BLaER1 treated with 17β-estradiol and CSF1 and Interleukin-3, amounts not matched to agents 10 nM and 100 nM (cell line): Measurements from ENCODE around the gene CAMK1.

Experiments
- H3K27ac ChIP-seq, 11 experiments: shearing (Covaris generic); formaldehyde crosslinking; 2 replicates each; pipeline ENCODE4 v1.8.1; 2022
- H3K27me3 ChIP-seq, 11 experiments: shearing (Covaris generic); formaldehyde crosslinking; 2 replicates each; pipeline ENCODE4 v1.8.1; 2022
- H3K36me3 ChIP-seq, 11 experiments: shearing (Covaris generic); formaldehyde crosslinking; 2 replicates each; pipeline ENCODE4 v1.8.1; 2022
- H3K4me1 ChIP-seq, 10 experiments: shearing (Covaris generic); formaldehyde crosslinking; 2 replicates each; pipeline ENCODE4 v1.8.1; 2022
- H3K4me2 ChIP-seq, 11 experiments: shearing (Covaris generic); formaldehyde crosslinking; 2 replicates each; pipeline ENCODE4 v1.8.1; 2022
- H3K4me3 ChIP-seq, 10 experiments: shearing (Covaris generic); formaldehyde crosslinking; 2 replicates each; pipeline ENCODE4 v1.8.1; 2022
- H3K9ac ChIP-seq, 11 experiments: shearing (Covaris generic); formaldehyde crosslinking; 2 replicates each; pipeline ENCODE4 v1.8.1; 2022
- H3K9me3 ChIP-seq, 11 experiments: shearing (Covaris generic); formaldehyde crosslinking; replicated peaks in 1 of 11; 2 replicates each; pipeline ENCODE4 v1.8.1; 2022
- H4K20me1 ChIP-seq, 11 experiments: shearing (Covaris generic); formaldehyde crosslinking; 2 replicates each; pipeline ENCODE4 v1.8.1; 2022
- Cebpa-rat ChIP-seq, 11 experiments: shearing (Covaris generic); IDR thresholded peaks; 2 replicates each; pipeline ENCODE4 v1.8.1; 2022

CAMK1 gene

DNA sequence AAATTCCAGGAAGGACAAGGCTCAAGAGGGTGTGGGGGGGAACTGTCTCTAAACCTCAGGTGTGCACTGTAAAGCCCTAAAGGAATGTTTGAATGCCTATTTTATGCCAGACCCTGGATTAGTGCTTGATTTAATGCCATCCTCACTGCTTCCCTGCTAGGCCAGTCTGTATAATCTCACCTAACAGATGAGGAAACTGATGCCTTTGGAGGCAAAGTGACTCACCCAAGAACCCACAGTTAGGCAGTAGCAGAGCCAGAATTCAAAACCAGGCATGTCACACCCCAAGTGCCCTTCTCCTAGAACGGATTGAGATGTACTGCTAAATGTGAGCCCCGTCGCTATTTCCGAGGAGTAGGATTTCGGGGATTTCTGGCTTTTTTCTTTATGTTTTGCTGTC is 7.8 kb downstream of the CAMK1 start:
- Histone ChIP-seq H3K4me2 (no peak overlapping the region), H3K4me1 (peaks cover 0 to 13% (median 0%) of the 10 kb centered on the region in 10 experiments; a peak in 6 of 20 replicates), H3K9ac (no peak overlapping the region; a peak in 1 of 22 replicates), H3K9me3 (no peaks in the 10 kb centered on the region), H4K20me1 (peaks cover 0 to 4% (median 0%) of the 10 kb centered on the region in 11 experiments; a peak in 3 of 22 replicates), H3K4me3 (no peak overlapping the region), H3K27me3 (no peaks in the 10 kb centered on the region), H3K27ac (no peak overlapping the region), H3K36me3 (peaks cover 9 to 34% (median 16%) of the 10 kb centered on the region in 11 experiments; a peak in 21 of 22 replicates)
- no peak for TF ChIP-seq Cebpa-rat (IDR thresholded peaks at IDR 0.05)

DNA sequence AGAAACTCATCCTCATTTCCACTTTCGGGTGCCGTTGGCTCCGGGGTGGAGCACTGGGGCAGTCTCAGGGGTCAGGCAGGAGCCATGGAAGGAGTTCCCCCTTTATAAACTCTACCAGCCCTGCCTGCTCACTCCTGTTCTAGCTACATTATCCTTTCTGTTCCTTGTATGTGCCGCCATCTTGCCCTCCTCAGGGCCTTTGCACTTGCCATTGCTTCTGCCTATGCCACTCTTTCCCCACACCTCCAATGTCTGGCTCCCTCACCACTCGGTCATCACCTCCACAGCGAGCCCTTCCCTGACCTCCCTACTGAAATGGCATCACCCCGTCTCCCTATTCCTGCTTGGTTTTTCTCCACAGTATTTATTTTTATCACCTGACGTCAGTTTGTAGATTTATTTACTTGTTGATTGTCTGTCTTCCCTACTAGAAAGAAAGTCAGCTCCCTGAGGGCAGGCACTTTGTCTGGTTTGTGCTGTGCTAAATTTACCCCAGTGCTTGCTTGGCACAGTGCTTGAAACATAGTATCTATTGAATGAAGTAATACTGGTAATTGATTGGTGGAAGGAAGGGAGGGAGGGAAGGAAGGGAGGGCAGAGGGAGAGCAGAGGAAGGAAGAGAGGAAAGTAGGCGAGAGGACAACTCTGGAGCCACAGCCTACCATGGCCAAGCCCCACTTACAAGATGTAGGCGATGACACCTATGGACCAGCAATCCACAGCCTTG is 8.8 kb downstream of the CAMK1 start:
- H3K4me2 ChIP-seq: no peak overlapping the region
- no peaks in the 10 kb centered on the region for H3K27me3 ChIP-seq
- H3K9me3 ChIP-seq: no peaks in the 10 kb centered on the region
- H3K9ac ChIP-seq: no peak overlapping the region
- H3K36me3 ChIP-seq: peaks cover 18 to 43% (median 25%) of the 10 kb centered on the region in 11 experiments; a peak in 21 of 22 replicates
- TF ChIP-seq Cebpa-rat (IDR thresholded peaks at IDR 0.05): no peak
- peaks cover 0 to 3% (median 0%) of the 10 kb centered on the region in 10 experiments; a peak in 2 of 20 replicates for H3K4me1 ChIP-seq
- H3K4me3 ChIP-seq: no peak overlapping the region
- no peak overlapping the region for H3K27ac ChIP-seq
- peaks cover 0 to 4% (median 0%) of the 10 kb centered on the region in 11 experiments; a peak in 3 of 22 replicates for H4K20me1 ChIP-seq

DNA sequence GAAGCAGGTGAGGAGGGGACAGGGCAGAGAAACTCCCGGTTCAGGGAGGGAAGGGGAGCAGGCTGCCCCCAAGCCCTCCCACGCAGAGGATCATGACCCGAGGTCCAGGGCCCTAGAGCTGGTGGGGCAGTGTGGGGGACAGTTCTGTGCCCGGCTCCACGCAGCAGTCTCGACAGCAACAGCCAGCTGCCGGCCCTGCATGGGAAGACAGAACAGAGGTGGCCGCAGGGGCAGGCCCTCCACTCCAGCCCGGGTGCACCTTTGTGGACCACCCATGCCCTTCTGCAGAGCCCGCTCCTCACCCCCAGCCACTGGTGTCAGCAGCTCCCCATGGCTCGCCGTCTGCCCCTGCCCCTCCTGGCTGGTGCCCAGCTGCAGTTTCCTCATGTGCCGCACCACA is 12.3 kb downstream of the CAMK1 start:
- Histone ChIP-seq H3K27me3 (no peaks in the 10 kb centered on the region), H3K36me3 (peaks cover 19 to 54% (median 37%) of the 10 kb centered on the region in 11 experiments; a peak in 21 of 22 replicates), H3K9ac (no peak overlapping the region), H3K9me3 (no peaks in the 10 kb centered on the region), H3K4me3 (no peak overlapping the region), H3K4me2 (no peak overlapping the region), H3K4me1 (peaks cover 19 to 26% (median 22%) of the 10 kb centered on the region in 10 experiments), H4K20me1 (no peaks in the 10 kb centered on the region; a peak in 2 of 22 replicates), H3K27ac (no peak overlapping the region)
- TF ChIP-seq Cebpa-rat (IDR thresholded peaks at IDR 0.05): no peak

DNA sequence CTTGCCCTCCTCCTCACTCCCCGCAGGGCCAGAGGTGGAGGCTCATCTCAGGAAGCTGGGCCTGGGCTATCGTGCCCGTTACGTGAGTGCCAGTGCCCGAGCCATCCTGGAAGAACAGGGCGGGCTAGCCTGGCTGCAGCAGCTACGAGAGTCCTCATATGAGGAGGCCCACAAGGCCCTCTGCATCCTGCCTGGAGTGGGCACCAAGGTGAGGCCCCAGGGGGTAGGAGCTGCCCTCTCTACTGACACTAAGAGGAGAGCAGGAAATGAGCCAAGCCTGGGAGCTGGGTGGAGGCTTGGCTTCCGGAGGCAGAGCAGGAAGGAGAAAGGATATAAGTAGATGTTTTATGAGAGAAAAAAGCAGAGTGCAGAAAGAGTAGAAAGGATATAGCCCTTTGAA is 15.1 kb downstream of the CAMK1 start:
- Histone ChIP-seq H3K4me2 (peak overlapping the region; percentile 58 to 88 (median 78)), H3K27ac (peak overlapping the region in 9 of 11 experiments; percentile 13 to 60 (median 41); a peak in 11 of 22 replicates), H3K27me3 (no peaks in the 10 kb centered on the region), H3K9ac (peak overlapping the region in 7 of 11 experiments; percentile 6 to 29 (median 16); a peak in 6 of 22 replicates), H3K4me1 (peaks cover 41 to 50% (median 44%) of the 10 kb centered on the region in 10 experiments), H3K9me3 (no peaks in the 10 kb centered on the region), H3K36me3 (peaks cover 19 to 60% (median 44%) of the 10 kb centered on the region in 11 experiments; a peak in 21 of 22 replicates), H4K20me1 (no peaks in the 10 kb centered on the region), H3K4me3 (peak overlapping the region in 3 of 10 experiments; percentile 2 to 21 (median 6); a peak in 4 of 20 replicates)
- TF ChIP-seq Cebpa-rat (IDR thresholded peaks at IDR 0.05): no peak

DNA sequence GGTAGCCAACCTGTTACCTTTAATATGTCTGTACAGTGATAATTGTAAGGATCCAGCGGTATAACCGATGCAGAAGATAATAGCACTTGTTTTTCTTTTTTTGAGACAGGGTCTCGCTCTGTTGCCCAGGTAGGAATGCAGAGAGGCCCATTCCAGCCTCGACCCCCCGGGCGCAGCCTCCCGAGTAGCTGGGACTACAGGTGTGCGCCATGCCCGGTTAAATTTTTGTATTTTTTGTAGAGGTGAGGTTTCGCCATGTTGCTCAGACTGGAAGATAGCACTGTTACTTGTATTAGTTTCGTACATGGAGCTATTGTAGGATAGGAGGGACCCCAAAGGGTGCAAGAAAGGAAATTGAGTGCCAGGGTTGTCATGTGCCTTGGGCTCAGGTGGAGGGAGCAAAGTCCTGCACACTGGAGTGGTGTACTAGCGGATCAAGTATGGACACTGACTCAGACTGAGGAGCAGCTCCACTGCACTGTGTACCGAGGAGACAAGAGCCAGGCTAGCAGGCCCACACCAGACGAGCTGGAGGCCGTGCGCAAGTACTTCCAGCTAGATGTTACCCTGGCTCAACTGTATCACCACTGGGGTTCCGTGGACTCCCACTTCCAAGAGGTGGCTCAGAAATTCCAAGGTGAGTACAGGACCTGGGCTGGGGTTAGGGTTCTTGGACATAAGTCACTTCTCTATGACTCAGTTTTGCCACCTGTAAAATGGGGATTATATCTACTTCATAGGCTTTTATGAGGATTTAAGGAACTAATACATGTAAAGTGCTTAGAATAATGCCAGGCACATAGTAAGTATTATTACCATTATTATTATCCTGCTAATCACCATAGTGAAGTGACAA is 19.0 kb downstream of the CAMK1 start:
- Histone ChIP-seq H3K4me3 (peak overlapping the region; percentile 59 to 77 (median 64)), H3K9me3 (no peaks in the 10 kb centered on the region)

DNA sequence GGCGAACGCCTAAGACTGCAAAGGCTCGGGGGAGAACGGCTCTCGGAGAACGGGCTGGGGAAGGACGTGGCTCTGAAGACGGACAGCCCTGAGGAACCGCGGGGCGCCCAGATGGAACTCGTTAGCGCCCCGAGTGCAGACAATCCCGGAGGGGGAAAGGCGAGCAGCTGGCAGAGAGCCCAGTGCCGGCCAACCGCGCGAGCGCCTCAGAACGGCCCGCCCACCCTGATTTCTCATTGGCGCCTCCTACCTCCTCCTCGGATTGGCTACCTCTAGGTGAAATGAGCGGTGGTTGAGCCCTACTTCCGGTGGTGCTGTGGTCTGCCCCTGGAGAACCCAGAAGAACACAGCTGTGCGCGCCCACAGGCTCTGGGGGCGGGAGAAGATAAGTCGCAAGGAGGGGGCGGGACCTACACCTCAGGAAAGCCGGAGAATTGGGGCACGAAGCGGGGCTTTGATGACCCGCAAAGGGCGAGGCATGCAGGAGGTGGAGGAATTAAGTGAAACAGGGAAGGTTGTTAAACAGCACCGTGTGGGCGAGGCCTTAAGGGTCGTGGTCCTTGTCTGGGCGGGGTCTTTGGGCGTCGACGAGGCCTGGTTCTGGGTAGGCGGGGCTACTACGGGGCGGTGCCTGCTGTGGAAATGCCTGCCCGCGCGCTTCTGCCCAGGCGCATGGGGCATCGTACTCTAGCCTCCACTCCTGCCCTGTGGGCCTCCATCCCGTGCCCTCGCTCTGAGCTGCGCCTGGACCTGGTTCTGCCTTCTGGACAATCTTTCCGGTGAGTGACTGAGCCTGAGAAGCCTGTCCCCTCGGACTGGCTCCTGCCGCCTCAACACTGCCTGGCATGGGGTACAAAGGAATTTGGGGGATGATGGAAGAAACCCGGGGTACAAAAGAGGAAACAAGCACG is 19.8 kb downstream of the CAMK1 start, which contains the start of gene OGG1:
TSS of gene OGG1 (plus strand) at position 308 of the 911 bp plus-strand sequence. CDS start at position 643, 335 bp downstream.
- Histone ChIP-seq H3K4me1 (peaks cover 78 to 87% (median 80%) of the 10 kb centered on the region in 10 experiments), H3K36me3 (peaks cover 38 to 61% (median 56%) of the 10 kb centered on the region in 11 experiments), H3K27ac (peak within 1 kb of the TSS; percentile 60 to 82 (median 76)), H3K4me3 (peak within 1 kb of the TSS; percentile 59 to 77 (median 64)), H3K9me3 (no peaks in the 10 kb centered on the region), H3K9ac (peak within 1 kb of the TSS; percentile 66 to 82 (median 77)), H4K20me1 (peaks cover 0 to 46% (median 39%) of the 10 kb centered on the region in 11 experiments; a peak in 18 of 22 replicates), H3K4me2 (peak within 1 kb of the TSS; percentile 91 to 100 (median 97)), H3K27me3 (no peaks in the 10 kb centered on the region)
- TF ChIP-seq Cebpa-rat (IDR thresholded peaks at IDR 0.05): no peak

More for the DNA sequence above, 19.0 kb downstream of the CAMK1 start:
- peaks cover 32 to 58% (median 47%) of the 10 kb centered on the region in 11 experiments for H3K36me3 ChIP-seq
- H3K4me2 ChIP-seq: peak overlapping the region; percentile 91 to 100 (median 97)
- H4K20me1 ChIP-seq: peaks cover 0 to 37% (median 30%) of the 10 kb centered on the region in 11 experiments; a peak in 18 of 22 replicates
- peak overlapping the region; percentile 59 to 82 (median 76); a peak in 21 of 22 replicates for H3K27ac ChIP-seq
- H3K4me1 ChIP-seq: peaks cover 76 to 85% (median 79%) of the 10 kb centered on the region in 10 experiments
- H3K9ac ChIP-seq: peak overlapping the region; percentile 66 to 82 (median 77)
- no peaks in the 10 kb centered on the region for H3K27me3 ChIP-seq
- TF ChIP-seq Cebpa-rat (IDR thresholded peaks at IDR 0.05): no peak

DNA sequence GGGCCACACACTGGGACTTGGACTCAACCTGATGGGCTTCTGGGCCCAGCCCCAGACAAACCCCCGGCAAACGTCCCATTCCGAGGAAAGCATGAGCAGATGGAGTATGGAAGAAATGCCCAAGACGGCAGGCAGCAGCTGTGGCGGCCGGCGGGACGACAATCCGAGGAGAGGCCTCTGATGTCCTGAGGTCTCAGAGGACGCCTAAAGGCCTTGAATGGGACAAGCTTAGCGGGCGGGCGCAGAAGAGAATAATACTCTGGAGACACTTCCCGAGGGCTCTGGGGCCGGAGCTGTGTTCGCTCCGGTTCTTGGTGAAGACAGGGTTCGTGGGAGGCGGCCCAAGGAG is 20.5 kb downstream of the CAMK1 start:
- TF ChIP-seq Cebpa-rat (IDR thresholded peaks at IDR 0.05): no peak
- Histone ChIP-seq H3K4me3 (peak overlapping the region; percentile 59 to 77 (median 64)), H3K27ac (peak overlapping the region; percentile 60 to 82 (median 76)), H3K9ac (peak overlapping the region; percentile 66 to 82 (median 77)), H3K9me3 (no peaks in the 10 kb centered on the region), H3K4me1 (peaks cover 71 to 86% (median 78%) of the 10 kb centered on the region in 10 experiments), H4K20me1 (peaks cover 0 to 52% (median 44%) of the 10 kb centered on the region in 11 experiments; a peak in 18 of 22 replicates), H3K4me2 (peak overlapping the region; percentile 91 to 100 (median 97)), H3K27me3 (no peaks in the 10 kb centered on the region), H3K36me3 (peaks cover 44 to 67% (median 62%) of the 10 kb centered on the region in 11 experiments)

DNA sequence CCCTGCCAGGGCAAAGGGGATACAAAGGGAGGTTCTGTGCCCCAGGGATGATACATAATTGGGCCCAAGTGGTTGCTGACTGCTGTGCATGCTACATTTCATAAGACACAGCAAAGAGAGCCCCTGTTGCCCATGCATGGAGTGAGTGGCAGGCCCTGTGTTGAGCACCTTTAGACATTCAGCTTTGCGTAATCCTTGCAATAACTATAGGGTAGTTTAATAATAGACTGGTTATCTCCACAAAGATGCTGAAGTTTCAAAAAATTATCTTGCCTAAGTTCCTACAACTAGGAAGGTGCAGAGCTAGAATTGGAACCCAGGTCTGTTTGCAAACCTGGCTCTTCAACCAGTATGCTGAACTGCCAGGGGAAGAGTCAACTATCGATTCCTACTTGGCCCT is 21.7 kb downstream of the CAMK1 start:
- H3K4me2 ChIP-seq: peak overlapping the region in 10 of 11 experiments; percentile 91 to 100 (median 98); a peak in 12 of 22 replicates
- no peaks in the 10 kb centered on the region for H3K9me3 ChIP-seq
- no peak overlapping the region for H3K9ac ChIP-seq
- H3K36me3 ChIP-seq: peaks cover 57 to 80% (median 74%) of the 10 kb centered on the region in 11 experiments
- peaks cover 0 to 65% (median 57%) of the 10 kb centered on the region in 11 experiments; a peak in 19 of 22 replicates for H4K20me1 ChIP-seq
- H3K4me1 ChIP-seq: peaks cover 67 to 81% (median 75%) of the 10 kb centered on the region in 10 experiments
- no peak overlapping the region for H3K4me3 ChIP-seq
- no peak overlapping the region for H3K27ac ChIP-seq
- no peaks in the 10 kb centered on the region for H3K27me3 ChIP-seq
- no peak for TF ChIP-seq Cebpa-rat (IDR thresholded peaks at IDR 0.05)
